HepG2 (cell line): ENCODE measurements around the gene CD7. TPM values are rescaled to one million over a fixed set of nuclear protein-coding genes. Genes with fewer than 3 reads are reported as not detected.

Experiments used
- ARNT2 ChIP-seq: sonication (generic); formaldehyde crosslinking; IDR thresholded peaks from 2 replicates; pipeline ENCODE4 v1.8.0; 2022; ENCODE audit warnings: mild to moderate bottlenecking, low read depth, missing genetic modification reagents, moderate library complexity
- CAMTA2 ChIP-seq: sonication (generic); formaldehyde crosslinking; IDR thresholded peaks from 2 replicates; pipeline ENCODE4 v1.4.0; 2020; ENCODE audit warnings: mild to moderate bottlenecking, missing genetic modification reagents, borderline replicate concordance
- GLI4 ChIP-seq: sonication (generic); formaldehyde crosslinking; IDR thresholded peaks from 2 replicates; pipeline ENCODE4 v1.5.1; 2020; ENCODE audit warnings: missing genetic modification reagents, mild to moderate bottlenecking, moderate library complexity, borderline replicate concordance
- MEIS1 ChIP-seq: sonication (generic); formaldehyde crosslinking; IDR thresholded peaks from 2 replicates; pipeline ENCODE4 v1.9.0; 2021; ENCODE audit warnings: mild to moderate bottlenecking, missing genetic modification reagents, moderate library complexity, borderline replicate concordance
- MXD4 ChIP-seq: IDR thresholded peaks from 2 replicates; pipeline ENCODE4 v1.6.1; 2016; ENCODE audit warnings: mild to moderate bottlenecking, missing biosample characterization, missing genetic modification reagents
- MXI1 ChIP-seq: IDR thresholded peaks from 3 replicates; pipeline ENCODE4 v1.6.1; 2012; ENCODE audit warnings: low read depth, low read length, inconsistent platforms, borderline replicate concordance
- PRDM4 ChIP-seq: sonication (generic); formaldehyde crosslinking; IDR thresholded peaks from 2 replicates; pipeline ENCODE4 v1.9.0; 2021; ENCODE audit warnings: missing genetic modification reagents, borderline replicate concordance
- RNF2 ChIP-seq: fragments of 450-650 bp; conservative IDR thresholded peaks from 2 replicates; pipeline ENCODE4 v1.6.1; 2016; ENCODE audit warnings: low read depth
- SNAI1 ChIP-seq: sonication (generic); formaldehyde crosslinking; IDR thresholded peaks from 2 replicates; pipeline ENCODE4 v1.5.0; 2020; ENCODE audit warnings: mild to moderate bottlenecking, missing genetic modification reagents, borderline replicate concordance
- TFAP4 ChIP-seq: sonication (generic); IDR thresholded peaks from 2 replicates; pipeline ENCODE4 v1.6.1; 2016; ENCODE audit warnings: low read depth, borderline replicate concordance
- ZIK1 ChIP-seq: sonication (generic); formaldehyde crosslinking; IDR thresholded peaks from 2 replicates; pipeline ENCODE4 v1.5.0; 2020; ENCODE audit warnings: mild to moderate bottlenecking, low read depth, missing genetic modification reagents, borderline replicate concordance
- ZNF12 ChIP-seq: sonication (generic); formaldehyde crosslinking; IDR thresholded peaks from 2 replicates; pipeline ENCODE4 v1.5.0; 2020; ENCODE audit warnings: missing genetic modification reagents
- ZNF282 ChIP-seq: fragments of 450-650 bp; IDR thresholded peaks from 2 replicates; pipeline ENCODE4 v1.6.1; 2018; ENCODE audit not compliant: partially characterized antibody
- ZNF501 ChIP-seq: sonication (generic); formaldehyde crosslinking; IDR thresholded peaks from 2 replicates; pipeline ENCODE4 v1.5.1; 2020; ENCODE audit warnings: mild to moderate bottlenecking, moderate library complexity, missing genetic modification reagents
- ZNF510 ChIP-seq: sonication (generic); formaldehyde crosslinking; IDR thresholded peaks from 2 replicates; pipeline ENCODE4 v1.4.0; 2020; ENCODE audit warnings: low read depth, mild to moderate bottlenecking, missing genetic modification reagents
- ZNF580 ChIP-seq: IDR thresholded peaks from 2 replicates; pipeline ENCODE4 v1.6.1; 2016; ENCODE audit warnings: low read depth, borderline replicate concordance
- ZNF639 ChIP-seq: conservative IDR thresholded peaks from 2 replicates; pipeline ENCODE4 v1.6.1; 2018; ENCODE audit warnings: missing genetic modification reagents
- ZNF761 ChIP-seq: sonication (generic); formaldehyde crosslinking; conservative IDR thresholded peaks from 2 replicates; pipeline ENCODE4 v1.4.0; 2020; ENCODE audit warnings: mild to moderate bottlenecking, missing genetic modification reagents
- ZNF790 ChIP-seq: sonication (generic); formaldehyde crosslinking; IDR thresholded peaks from 2 replicates; pipeline ENCODE4 v1.8.0; 2022; ENCODE audit warnings: missing genetic modification reagents, mild to moderate bottlenecking, borderline replicate concordance
- ZXDC ChIP-seq: sonication (generic); formaldehyde crosslinking; IDR thresholded peaks from 2 replicates; pipeline ENCODE4 v1.5.0; 2020; ENCODE audit warnings: mild to moderate bottlenecking, missing genetic modification reagents
- polyA plus RNA-seq, 8 experiments: library from polyadenylated mRNA; depleted of rRNA in 3 of 8; stranded (reverse) in 7 of 8; unstranded in 1 of 8; fragments of >200 nt; fragmentation: Illumina TruSeq in 4 of 8; extraction: Trizol in 4 of 8; gene quantifications; 2 replicates each; pipeline versions ENCODE4 v1.2.1 to v1.2.3, GENCODE V29; 2011 to 2016; ENCODE audit warnings: low read depth in 4 of 8, missing spikeins in 1 of 8, mixed read lengths in 1 of 8; ENCODE audit not compliant: insufficient read depth in 1 of 8
- total RNA-seq, 5 experiments: library from RNA; depleted of rRNA; stranded (reverse); fragments of >200 nt; fragmentation: Illumina TruSeq; extraction: Trizol; gene quantifications; 2 replicates each; pipeline ENCODE4 v1.2.3, GENCODE V29; 2016; ENCODE audit warnings: low read depth in 1 of 5

CD7 gene
- total and polyA plus RNA-seq, 2 of the 13 experiments (the other 11 are each of a cell fraction or from before 2014, with no cell fraction given): 67.6 to 76.4 TPM

- TF ChIP-seq GLI4 (0 out of 2 replicates have a peak, but pooled peaks have one; percentile 78), ZNF12 (CRISPR knock-in tag) (peak; percentile 38; the same call in 1 of the 2 replicates), MEIS1 (peak; percentile 96), RNF2 (no peak), ZNF282 (no peak), ZNF580 (CRISPR knock-in tag) (0 out of 2 replicates have a peak, but pooled peaks have one; percentile 3), ZNF639 (CRISPR knock-in tag) (no peak), SNAI1 (CRISPR knock-in tag) (peak; percentile 73; the same call in 1 of the 2 replicates), ZNF510 (CRISPR knock-in tag) (peak; percentile 59; the same call in 1 of the 2 replicates), MXD4 (CRISPR knock-in tag) (peak; percentile 44; the same call in 1 of the 2 replicates), TFAP4 (peak; percentile 81; the same call in 1 of the 2 replicates), ARNT2 (no peak), ZNF761 (peak; percentile 97), PRDM4 (no peak), ZXDC (no peak), CAMTA2 (CRISPR knock-in tag) (no peak), ZNF501 (CRISPR knock-in tag) (peak; percentile 87), ZNF790 (peak; percentile 48; the same call in 1 of the 2 replicates), MXI1 (peak; percentile 81; the same call in 1 of the 3 replicates), ZIK1 (CRISPR knock-in tag) (no peak)
Measured at GRCh38 chr17:82325286-82326180, 8.1 kb upstream of the CD7 start (continued).
